Measurements from ENCODE around the gene RGS6. TPM values are rescaled to one million over a fixed set of nuclear protein-coding genes. Genes with fewer than 3 reads are reported as not detected.

Gene RGS6
- total RNA-seq, 2 experiments from 2014 or later = not detected

DNA sequence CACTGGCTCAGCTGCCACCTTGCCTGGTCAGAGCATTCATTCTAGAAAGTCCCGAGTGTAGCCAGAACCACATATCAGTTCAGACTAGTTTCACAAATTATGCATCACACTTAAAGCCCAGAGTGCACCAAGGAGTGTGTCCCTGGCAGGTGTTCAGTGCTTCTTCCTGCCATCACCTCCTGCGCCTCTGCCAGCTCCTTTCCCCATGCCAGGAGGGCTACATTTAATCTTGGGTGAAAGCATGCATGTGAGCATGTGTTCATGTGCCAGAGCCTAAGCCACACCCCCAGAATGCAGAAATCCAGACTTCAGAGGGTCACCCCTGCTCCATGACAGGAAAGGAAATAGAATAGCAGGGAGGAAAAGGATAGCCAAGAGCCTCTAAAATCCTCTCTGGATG lies 580.1 kb downstream of the RGS6 start:
- Mint-ChIP-seq H3K27me3 (no peaks in the 10 kb centered on the region), H3K4me3 (no peak overlapping the region), H3K36me3 (ENCODE audit: low read depth) (no peaks in the 10 kb centered on the region), H3K4me1 (ENCODE audit: low read depth) (peaks cover 8% of the 10 kb centered on the region), H3K27ac (no peak overlapping the region), H3K9me3 (no peaks in the 10 kb centered on the region)
- TF ChIP-seq CTCF (IDR thresholded peaks at IDR 0.05) = no peak
- H3K27me3 ChIP-seq (ENCODE audit: control insufficient read depth in 1 of 2, insufficient read depth in 2 of 2, low read length in 2 of 2) = no peaks in the 10 kb centered on the region
- CTCF ChIA-PET = interaction anchor here (1.4 kb wide), 1 partner anchor 393 kb away, joined by 4 read pairs; no protein-coding TSS in a partner anchor
- H3K4me3 ChIP-seq (ENCODE audit: low read length) = no peak overlapping the region
- no peaks in the 10 kb centered on the region for H3K36me3 ChIP-seq (ENCODE audit: insufficient read depth, low read length)
- peaks cover 10% of the 10 kb centered on the region for H3K4me1 ChIP-seq (ENCODE audit: insufficient read depth, low read length)
- no peaks in the 10 kb centered on the region for H3K9me3 ChIP-seq (ENCODE audit: control insufficient read depth in 1 of 2, insufficient read depth in 1 of 2, low read length in 2 of 2)
- POLR2A ChIA-PET = no interaction called here
- intact Hi-C loops (cut with DNase I, micrococcal nuclease) = no loop called here
- DNase-seq (no peak), ATAC-seq (ENCODE audit: poor library complexity) (no peak)
- no peak overlapping the region for H3K27ac ChIP-seq (ENCODE audit: low read depth in 1 of 2, low read length in 2 of 2)

- ATAC-seq (ENCODE audit: poor library complexity) (no peak), DNase-seq (no peak)
- Histone ChIP-seq H3K9me3 (ENCODE audit: control insufficient read depth in 1 of 2, insufficient read depth in 1 of 2, low read length in 2 of 2) (no peaks in the 10 kb centered on the region), H3K27me3 (ENCODE audit: control insufficient read depth in 1 of 2, insufficient read depth in 2 of 2, low read length in 2 of 2) (no peaks in the 10 kb centered on the region), H3K27ac (ENCODE audit: low read depth in 1 of 2, low read length in 2 of 2) (no peak overlapping the region), H3K36me3 (ENCODE audit: insufficient read depth, low read length) (no peaks in the 10 kb centered on the region), H3K4me3 (ENCODE audit: low read length) (no peak overlapping the region), H3K4me1 (ENCODE audit: insufficient read depth, low read length) (peaks cover 17% of the 10 kb centered on the region)
- H3K4me3 Mint-ChIP-seq = no peak overlapping the region
- peaks cover 14% of the 10 kb centered on the region for H3K4me1 Mint-ChIP-seq (ENCODE audit: low read depth)
- no peaks in the 10 kb centered on the region for H3K36me3 Mint-ChIP-seq (ENCODE audit: low read depth)
- POLR2A ChIA-PET = no interaction called here
- no peaks in the 10 kb centered on the region for H3K27me3 Mint-ChIP-seq
- intact Hi-C loops (cut with DNase I, micrococcal nuclease) = no loop called here
- TF ChIP-seq CTCF (IDR thresholded peaks at IDR 0.05) = no peak
- CTCF ChIA-PET = interaction anchor here (1.9 kb wide), 1 partner anchor 436 kb away, joined by 4 read pairs; no protein-coding TSS in a partner anchor
- no peak overlapping the region for H3K27ac Mint-ChIP-seq
- H3K9me3 Mint-ChIP-seq = no peaks in the 10 kb centered on the region
These were observed 580.7 kb downstream of the RGS6 start for GRCh38 chr14:72512925-72513324.

DNA sequence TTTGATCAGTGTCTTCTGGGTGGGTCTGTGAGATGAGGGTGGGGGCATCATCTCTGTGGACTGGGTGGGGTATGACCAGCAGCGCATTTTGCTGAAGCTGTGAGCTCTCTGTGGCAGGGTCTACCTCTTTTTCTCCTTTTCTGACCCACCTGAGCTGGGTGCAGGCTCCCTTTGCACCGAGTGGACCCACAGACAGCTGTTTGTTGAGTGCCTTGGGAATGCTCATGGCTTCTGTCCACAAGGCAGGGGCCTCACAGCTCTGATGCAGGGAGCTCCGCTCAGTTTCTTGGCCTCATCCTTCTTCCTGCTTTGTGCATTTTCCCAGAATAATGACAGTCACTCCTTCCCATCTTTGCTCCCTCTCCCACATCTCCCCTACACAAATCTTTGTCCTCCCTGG lies 581.1 kb downstream of the RGS6 start:
- no peaks in the 10 kb centered on the region for H3K36me3 ChIP-seq (ENCODE audit: insufficient read depth, low read length)
- Mint-ChIP-seq H3K27ac (no peak overlapping the region), H3K36me3 (ENCODE audit: low read depth) (no peaks in the 10 kb centered on the region), H3K9me3 (no peaks in the 10 kb centered on the region), H3K4me3 (no peak overlapping the region), H3K4me1 (ENCODE audit: low read depth) (peaks cover 19% of the 10 kb centered on the region), H3K27me3 (no peaks in the 10 kb centered on the region)
- peaks cover 21% of the 10 kb centered on the region for H3K4me1 ChIP-seq (ENCODE audit: insufficient read depth, low read length)
- H3K27ac ChIP-seq (ENCODE audit: low read depth in 1 of 2, low read length in 2 of 2) = no peak overlapping the region
- no peak for TF ChIP-seq CTCF (IDR thresholded peaks at IDR 0.05)
- H3K9me3 ChIP-seq (ENCODE audit: control insufficient read depth in 1 of 2, insufficient read depth in 1 of 2, low read length in 2 of 2) = no peaks in the 10 kb centered on the region
- ATAC-seq (ENCODE audit: poor library complexity) = no peak
- no peak overlapping the region for H3K4me3 ChIP-seq (ENCODE audit: low read length)
- DNase-seq = no peak
- H3K27me3 ChIP-seq (ENCODE audit: control insufficient read depth in 1 of 2, insufficient read depth in 2 of 2, low read length in 2 of 2) = no peaks in the 10 kb centered on the region
- ChIA-PET CTCF (interaction anchor here (0.9 to 1.9 kb wide), 3 partner anchors 389 to 435 kb away, joined by 3 to 4 read pairs (median 3); no protein-coding TSS in a partner anchor), POLR2A (no interaction called here)
- intact Hi-C loops (cut with DNase I, micrococcal nuclease) = no loop called here

All from CD4-positive, alpha-beta T cell (primary cell).